DLD1 (cell line): ENCODE results near the gene DAPL1.

Source experiments
- in situ Hi-C: cut with HindIII; loops from 2 replicates; pipeline ENCODE4 v1.10.0; 2017; ENCODE audit warnings: low sequenced_read_pairs

Gene DAPL1

DNA sequence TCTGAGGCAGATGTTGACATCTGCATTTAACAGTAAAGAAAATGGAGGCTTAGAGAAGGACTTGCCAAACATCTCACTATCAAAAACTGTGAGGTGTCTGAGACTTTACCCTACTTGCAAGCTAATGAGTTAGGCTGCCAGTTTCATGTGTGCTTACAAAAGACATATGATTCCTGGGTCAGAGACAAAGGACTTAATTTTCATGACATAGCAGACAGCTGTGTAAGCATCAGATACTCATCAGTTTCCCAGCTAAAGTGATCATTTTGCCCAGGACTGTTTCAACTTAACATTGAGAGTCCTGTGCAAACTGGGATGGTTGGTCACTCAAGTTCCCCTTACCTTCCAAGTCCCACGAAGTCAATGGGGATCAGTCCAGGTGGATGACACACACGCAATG, 18.9 kb upstream of the DAPL1 start:
- in situ Hi-C loops = no loop called here

DNA sequence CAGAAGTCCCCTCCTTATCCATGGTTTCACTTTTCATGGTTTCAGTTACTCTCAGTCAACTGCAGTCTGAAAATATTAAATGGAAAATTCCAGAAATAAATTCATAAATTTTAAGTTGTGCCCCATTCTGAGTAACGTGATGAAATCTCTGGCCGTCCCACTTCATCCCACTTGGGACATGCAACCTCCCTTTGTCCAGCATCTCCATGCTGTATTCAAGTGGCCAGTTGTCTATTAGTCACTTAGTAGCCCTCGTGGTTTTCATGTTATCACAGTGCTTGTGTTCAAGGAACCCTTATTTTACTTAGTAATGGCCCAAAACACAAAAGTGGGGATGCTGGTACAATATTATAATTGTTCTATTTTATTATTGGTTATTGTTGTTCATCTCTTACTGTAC, 18.0 kb upstream of the DAPL1 start:
- in situ Hi-C loops = no loop called here

- in situ Hi-C loops = no loop called here
Measured at GRCh38 chr2:158778243-158778642, 16.9 kb upstream of the DAPL1 start.

GRCh38 chr2:158779621-158780020, 15.5 kb upstream of the DAPL1 start:
- in situ Hi-C loops = no loop called here

- in situ Hi-C loops = no loop called here
Measured at GRCh38 chr2:158781353-158781961, 13.7 kb upstream of the DAPL1 start.

DNA sequence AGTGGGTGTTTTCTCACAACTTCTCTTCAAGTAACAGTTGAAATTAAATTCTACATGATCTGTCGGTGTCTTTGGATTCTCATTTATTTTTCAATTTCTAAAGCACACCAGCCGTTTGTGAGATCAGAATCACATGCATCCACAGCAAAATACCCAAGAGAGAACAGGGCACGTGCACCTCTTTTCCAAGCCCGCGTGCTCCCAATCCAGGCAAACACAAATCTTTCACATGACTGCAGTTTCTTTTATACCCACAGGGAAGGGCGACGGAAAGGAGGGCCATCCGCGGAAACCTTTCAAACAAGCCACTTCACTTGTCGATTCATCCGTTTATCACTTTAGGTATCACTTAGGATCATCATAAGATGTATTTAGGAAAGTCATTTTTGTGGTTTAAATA, 13.0 kb upstream of the DAPL1 start:
- in situ Hi-C loops = no loop called here

DNA sequence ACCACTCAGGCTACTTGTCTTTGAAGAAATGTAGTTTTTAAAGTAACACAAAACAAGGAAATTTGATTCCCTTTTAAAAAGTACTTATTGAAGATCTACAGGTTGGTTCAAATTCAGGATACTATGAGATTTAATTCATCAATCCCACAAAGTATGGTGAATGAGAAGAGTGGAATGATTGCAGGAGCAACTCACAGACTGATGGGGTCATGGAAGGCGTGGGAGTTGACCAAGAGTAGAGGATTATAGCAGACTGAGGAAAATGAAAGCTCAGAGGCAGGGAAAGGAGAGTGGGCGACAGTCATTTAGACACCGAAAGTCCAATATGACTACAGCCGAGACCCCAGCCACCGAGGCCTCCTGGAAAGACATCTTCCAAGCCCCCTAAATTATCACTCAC, 12.5 kb upstream of the DAPL1 start:
- in situ Hi-C loops = no loop called here

DNA sequence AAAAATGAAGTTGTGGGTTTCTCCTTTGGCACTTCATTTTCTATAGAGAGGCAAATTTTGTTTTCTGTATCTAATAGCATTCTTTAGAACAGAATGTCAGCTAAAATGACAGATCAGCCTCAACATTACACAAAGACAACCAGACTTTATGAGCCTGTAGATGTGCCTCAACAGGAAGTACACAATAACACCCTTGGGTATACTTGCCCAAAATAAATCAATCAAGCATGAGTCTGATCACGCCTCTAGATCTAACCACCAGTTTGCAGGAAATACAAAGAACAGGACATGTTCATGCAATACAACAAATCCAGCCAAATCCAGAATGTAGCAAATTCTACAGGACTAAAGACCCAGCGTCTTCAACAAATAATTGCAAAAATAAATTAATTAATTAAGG, 11.2 kb upstream of the DAPL1 start:
- in situ Hi-C loops = no loop called here

DNA sequence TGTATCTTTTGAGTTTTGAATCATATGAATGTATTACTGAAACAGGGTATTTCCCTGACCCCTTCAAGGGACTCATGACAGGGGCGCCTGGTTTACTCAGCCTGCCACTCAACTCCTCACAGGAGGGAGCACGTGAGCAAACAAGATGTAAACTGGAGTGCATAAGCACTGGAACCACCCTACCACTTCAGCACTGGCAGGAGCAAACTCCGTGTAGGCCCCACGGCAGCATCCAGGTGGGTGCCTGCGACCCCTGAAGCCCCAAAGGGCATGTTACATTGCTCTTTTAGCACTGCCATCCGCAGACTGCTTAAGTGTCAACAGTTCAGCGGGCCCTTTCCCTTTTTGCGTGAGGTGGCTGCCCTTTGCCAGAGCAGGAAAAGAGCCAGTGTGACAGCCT, 8.2 kb upstream of the DAPL1 start:
- in situ Hi-C loops = no loop called here

DNA sequence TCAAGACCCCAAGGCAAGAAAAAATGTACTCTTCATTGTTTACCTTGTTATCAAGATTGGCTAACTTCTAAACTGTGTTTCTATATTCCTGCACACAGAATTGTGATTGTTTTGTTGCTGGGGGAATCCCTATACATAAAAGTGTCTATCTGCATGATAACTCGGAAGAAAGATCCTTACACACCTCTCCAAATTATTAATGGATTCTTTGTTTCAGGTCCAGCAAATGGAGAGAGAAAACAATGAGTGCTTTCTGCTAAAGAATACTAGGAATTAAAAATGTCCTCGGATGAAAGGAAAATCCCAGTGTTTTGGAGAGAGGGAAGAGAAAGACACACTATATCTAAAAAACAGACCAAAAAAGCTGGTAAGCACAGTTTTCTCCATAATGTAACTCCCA, 6.2 kb upstream of the DAPL1 start:
- in situ Hi-C loops = no loop called here

DNA sequence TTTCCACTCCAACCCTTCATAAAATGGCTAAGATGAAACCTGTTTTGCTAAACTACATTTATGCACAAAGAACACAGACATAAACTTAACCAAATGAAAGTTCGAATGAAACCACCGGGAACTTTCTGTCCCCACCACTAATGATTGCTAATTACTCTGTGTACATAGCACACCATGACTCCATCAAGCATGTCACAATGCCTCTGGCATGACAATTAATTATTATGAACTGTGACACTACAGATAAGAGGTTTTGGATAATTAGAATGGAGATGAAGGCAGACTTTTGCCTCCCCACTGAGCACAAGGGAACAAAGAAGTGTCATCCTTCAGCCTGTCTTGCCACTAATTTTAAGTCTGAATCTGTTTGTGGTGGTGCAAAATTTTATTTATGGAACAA, 1.5 kb downstream of the DAPL1 start:
- in situ Hi-C loops = no loop called here

GRCh38 chr2:158797963-158798700, 3.0 kb downstream of the DAPL1 start:
- in situ Hi-C loops = no loop called here

DNA sequence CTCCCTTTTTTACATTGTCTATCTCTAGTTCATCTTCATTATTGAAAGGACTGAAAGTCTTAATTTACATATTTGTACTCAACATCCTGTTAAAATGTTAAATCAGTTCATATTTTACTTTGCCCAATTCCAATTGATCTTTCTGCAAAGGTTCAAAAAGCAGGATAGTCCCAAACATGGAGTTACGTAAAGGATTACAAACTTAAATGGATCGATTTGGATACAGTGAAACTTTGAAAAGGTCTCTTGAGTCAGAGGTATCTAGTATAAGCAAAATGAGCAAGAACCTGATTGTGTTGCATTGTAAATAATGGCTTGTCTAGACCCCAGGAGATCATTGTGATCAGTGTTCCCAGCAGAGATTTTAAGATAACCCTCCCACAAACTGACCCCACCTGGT, 4.1 kb downstream of the DAPL1 start:
- in situ Hi-C loops = no loop called here

DNA sequence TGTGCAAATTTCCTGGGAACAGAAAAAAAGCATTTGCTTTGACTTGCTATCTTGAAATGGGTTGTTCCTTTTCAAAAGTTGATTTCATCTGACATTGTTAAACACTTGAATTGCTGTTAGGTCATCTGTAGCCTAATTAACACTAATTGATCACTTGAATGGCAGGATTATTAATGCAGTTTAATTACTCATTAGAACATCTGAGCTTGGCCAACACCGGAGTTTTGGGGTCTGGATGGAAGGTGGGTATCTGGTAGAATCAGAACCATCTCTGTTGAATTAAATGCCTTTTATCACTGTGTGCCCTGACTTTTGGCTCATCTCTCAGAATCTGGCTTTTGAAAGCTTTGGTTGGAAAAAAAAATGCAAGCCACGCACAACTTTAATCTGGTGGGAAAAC, 8.4 kb downstream of the DAPL1 start:
- in situ Hi-C loops = no loop called here

DNA sequence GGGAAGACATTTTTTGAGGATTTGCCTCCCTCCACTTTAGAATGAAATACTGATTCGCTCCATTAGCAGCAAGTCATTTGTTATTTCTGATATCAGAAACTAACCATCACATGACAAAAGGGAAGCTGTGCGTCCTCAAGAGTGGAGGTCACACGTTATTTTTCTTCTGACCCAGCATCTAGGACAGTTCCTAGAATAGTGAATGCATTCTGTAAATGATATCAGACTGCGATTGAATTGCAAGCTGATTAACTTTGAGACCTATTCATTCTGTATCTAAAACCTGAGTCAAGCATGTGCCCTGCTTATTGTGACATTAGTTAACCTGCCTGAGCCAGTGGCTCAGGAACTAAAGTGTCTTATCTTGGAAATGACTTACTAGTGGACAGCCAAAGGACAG, 10.1 kb downstream of the DAPL1 start:
- in situ Hi-C loops = no loop called here

DNA sequence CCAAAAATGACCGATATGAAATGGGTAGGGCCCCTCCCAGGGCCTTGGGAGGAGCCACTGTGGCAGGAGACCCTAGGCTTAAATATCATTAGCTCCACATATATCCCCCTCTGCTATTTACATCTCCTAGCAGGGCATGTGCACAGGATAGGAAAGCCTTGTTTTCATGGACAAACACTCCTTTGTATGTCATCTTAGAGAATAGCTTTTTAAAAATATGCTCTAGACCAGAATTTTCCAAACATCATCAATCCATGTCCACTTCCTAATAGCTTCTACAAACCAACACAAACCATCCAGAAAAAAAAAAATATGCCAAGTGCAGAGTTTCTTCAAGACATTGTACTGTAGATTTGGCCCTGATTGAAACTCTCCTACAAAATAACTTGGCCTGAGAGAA, 10.8 kb downstream of the DAPL1 start:
- in situ Hi-C loops = no loop called here

GRCh38 chr2:158806941-158807340, 11.8 kb downstream of the DAPL1 start:
- in situ Hi-C loops = no loop called here

DNA sequence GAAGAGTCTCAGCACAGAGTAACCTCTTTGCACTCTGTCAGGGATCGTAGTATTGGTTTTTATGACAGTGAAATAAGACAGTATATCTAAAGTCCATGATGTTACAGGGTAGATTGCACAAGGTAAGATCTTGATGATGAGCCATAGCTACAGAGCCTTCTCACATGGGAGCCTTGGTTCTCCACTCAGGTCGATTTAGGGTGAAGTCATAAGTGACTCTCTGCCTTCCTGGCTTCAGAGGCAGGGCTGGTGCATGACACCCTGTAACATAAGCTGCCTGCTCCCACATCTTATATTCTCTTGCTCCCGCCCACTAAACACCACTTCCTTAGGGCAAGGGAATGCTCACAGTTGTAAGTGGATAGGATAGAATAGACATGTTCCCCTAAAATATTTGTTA, 13.3 kb downstream of the DAPL1 start:
- in situ Hi-C loops = no loop called here

- in situ Hi-C loops = no loop called here
Measured at GRCh38 chr2:158809816-158810215, 14.7 kb downstream of the DAPL1 start.

DNA sequence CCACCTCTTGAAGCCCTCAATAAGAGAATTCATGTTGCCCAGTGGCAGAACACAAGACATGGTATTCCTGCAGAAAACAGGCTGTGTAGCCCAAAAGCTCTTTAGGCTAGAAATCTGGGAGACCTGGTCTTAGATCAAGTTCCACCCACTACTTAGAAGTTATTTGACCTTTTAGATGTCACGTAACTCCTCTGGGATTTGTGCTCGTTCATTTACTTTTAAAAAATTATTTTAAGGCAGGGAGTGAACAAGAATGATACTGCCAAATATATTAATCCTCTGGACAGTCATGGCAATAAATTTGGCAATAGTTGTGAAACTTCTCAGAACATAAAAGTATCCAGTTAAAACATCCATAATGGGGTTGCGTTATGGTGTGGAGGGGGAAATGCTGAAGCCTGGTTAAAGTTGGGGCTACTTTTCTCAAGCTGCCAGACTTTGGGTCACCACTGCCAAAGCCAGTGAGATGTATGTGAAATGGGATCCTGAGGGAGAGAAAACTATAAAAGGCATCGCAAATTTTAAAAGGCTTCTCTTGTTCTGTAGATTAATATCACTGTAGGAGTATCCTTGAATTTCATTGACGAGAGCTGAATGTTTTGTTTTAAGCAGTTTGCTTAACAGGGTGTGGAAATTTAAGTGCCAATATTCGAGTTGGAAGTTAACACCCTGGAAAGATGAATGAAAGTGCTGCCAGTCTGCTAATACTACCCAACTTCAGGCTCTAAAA, 15.8 kb downstream of the DAPL1 start:
- in situ Hi-C loops = no loop called here

- in situ Hi-C loops = no loop called here
Measured at GRCh38 chr2:158815166-158815565, 20.0 kb downstream of the DAPL1 start.

- in situ Hi-C loops = no loop called here
Measured at GRCh38 chr2:158815658-158816057, 20.5 kb downstream of the DAPL1 start.
